GM12801 (cell line): ENCODE results near the gene SLC36A3.

Experiments used
- TF ChIP-seq, protein P1 (sequence below): IDR thresholded peaks from one replicate; pipeline ENCODE4 v1.5.1; 2011; ENCODE audit warnings: control low read depth; ENCODE audit not compliant: insufficient read length; ENCODE audit errors: extremely low read depth

SLC36A3 gene

DNA sequence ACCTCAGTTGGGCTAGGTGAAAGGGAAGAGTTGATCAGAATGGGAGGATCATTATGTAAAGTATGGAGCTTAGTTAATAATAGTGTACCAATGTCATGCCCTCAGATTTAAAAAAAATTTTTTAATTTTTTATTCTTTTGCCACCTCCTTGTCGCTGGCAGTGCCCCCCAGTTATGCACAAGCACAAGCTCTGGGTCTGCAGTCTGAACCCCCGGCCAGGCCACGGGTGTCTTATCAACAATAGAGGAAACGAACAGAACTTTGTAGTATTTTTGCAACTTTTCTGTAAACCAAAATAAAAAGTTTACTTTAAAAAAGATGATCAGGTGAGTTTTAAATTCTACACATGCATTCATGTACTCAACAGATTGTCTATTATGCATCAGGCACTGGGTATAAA lies 51.9 kb downstream of the SLC36A3 start:
- TF ChIP-seq, protein P1, sequence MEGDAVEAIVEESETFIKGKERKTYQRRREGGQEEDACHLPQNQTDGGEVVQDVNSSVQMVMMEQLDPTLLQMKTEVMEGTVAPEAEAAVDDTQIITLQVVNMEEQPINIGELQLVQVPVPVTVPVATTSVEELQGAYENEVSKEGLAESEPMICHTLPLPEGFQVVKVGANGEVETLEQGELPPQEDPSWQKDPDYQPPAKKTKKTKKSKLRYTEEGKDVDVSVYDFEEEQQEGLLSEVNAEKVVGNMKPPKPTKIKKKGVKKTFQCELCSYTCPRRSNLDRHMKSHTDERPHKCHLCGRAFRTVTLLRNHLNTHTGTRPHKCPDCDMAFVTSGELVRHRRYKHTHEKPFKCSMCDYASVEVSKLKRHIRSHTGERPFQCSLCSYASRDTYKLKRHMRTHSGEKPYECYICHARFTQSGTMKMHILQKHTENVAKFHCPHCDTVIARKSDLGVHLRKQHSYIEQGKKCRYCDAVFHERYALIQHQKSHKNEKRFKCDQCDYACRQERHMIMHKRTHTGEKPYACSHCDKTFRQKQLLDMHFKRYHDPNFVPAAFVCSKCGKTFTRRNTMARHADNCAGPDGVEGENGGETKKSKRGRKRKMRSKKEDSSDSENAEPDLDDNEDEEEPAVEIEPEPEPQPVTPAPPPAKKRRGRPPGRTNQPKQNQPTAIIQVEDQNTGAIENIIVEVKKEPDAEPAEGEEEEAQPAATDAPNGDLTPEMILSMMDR, result no peak

DNA sequence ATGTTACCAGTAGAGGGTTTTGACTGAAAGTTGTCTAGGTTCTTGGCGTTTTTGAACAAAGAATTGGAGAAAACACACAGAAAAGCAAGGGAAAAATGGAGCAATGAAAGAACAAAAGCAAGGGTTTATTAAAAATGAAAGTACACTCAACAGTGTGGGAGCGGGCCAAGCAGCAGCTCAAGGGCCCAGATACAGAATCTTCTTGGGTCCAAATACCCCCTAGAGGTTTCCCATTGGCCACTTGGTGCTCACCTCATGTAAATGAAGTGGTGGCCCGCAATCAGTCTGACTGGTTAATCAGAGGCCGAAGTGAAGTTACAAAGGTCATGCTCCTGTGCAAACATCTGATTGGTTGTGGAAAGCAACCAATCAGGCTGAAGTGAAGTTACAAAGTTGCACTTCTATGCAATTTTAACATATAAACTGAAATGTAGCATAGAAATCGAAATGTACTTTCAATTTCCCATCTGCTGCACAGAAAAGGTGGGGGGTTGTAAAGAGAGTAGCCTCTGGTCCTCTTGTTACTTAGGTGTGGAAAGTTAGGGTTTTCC lies 52.5 kb downstream of the SLC36A3 start:
- TF ChIP-seq, protein P1, result no peak

- TF ChIP-seq, protein P1, result no peak
These were observed 53.1 kb downstream of the SLC36A3 start for GRCh38 chr5:151250346-151251000.

GRCh38 chr5:151249281-151249680 lies 54.3 kb downstream of the SLC36A3 start:
- TF ChIP-seq, protein P1, result no peak

DNA sequence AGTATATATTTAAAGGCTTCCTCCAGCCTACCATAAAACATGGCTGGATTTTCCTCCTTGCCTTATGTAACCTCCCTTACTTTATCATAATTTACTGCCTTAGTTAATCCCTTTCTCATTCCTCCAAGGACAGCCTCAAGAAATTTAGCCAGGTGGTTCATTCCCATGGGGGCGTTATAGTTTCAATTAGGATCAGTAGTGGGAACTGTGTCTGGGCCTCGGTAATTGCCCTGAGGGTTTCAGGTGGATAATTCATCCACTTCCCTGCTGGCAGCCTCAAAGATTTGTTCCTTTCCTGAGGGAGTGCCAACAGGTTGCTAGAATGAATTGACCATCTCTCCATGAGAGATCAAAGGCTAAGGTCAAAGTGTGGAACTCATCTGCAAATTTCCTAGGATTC lies 54.9 kb downstream of the SLC36A3 start:
- TF ChIP-seq, protein P1, result no peak

DNA sequence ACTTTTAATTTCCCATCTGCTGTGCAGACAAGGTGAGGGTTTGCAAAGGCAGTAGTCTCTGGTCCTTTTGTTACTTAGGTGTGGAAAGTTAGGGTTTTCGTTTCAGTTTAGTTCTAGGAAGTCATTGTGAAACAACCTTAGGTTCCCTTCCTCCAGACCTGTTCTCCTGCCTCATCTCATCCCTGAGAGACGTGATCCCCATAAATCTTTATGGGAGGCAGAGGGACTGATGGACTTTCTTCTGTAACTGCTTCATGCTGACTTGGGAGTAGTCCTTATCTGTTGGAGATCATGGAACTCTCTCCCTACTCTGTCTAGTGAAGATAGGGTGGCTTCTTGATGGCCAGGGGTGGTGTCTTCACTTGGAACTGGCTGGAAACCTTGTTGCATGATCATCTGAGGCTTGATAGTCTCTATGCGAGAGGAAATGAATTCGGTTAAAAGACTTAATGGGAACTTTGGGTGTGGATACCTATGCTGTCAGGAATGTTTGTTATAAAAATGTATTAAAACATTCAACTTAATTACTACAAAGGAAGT lies 57.8 kb downstream of the SLC36A3 start:
- TF ChIP-seq, protein P1, result no peak

DNA sequence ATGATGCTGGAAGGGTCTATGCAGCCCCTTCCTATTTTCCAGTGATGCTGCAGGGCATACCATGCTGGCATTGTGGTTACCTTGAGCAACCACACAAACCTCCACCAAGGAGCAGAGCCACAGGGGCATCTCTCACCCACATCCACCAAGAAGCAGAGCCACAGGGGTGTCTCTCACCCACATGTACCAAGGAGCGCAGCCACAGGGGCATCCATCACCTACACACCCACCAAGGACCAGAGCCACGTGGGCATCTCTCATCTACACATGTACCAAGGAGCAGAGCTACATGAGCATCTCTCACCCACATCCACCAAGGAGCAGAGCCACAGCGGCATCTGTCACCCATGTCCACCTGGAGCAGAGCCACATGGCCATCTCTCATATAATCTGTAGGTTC lies 59.4 kb downstream of the SLC36A3 start:
- TF ChIP-seq, protein P1, result no peak
